Lower leg skin (tissue), 4 donors: ENCODE results near the gene OR6V1. TPM values are rescaled to one million over a fixed set of nuclear protein-coding genes. Genes with fewer than 3 reads are reported as not detected.

Experiments used
- DNase-seq, 2 donors: peaks; one replicate each; pipeline ENCODE4 v3.0.0-alpha.2; 2019; ENCODE audit warnings: low spot score in 2 of 2
- H3K4me3 ChIP-seq: fragments of 200-600 bp; sonication (generic); 2 replicates; pipeline ENCODE4 v1.5.1; 2017; ENCODE audit warnings: mild to moderate bottlenecking, low read depth; ENCODE audit not compliant: poor library complexity, severe bottlenecking
- CTCF ChIP-seq, 3 donors: fragments of 450-650 bp; IDR thresholded peaks; one replicate each; pipeline ENCODE4 v1.5.1; 2016; ENCODE audit warnings: antibody characterized with exemption in 3 of 3, mild to moderate bottlenecking in 3 of 3, moderate library complexity in 2 of 3
- POLR2A ChIP-seq, 2 donors: fragments of 450-650 bp; IDR thresholded peaks; one replicate each; pipeline ENCODE4 v1.6.1; 2016 to 2017; ENCODE audit warnings: antibody characterized with exemption in 2 of 2, mild to moderate bottlenecking in 1 of 2, moderate library complexity in 1 of 2
- WGBS, 2 donors: methylation state at CpG; one replicate each; pipeline ENCODE4 v1.1.5; 2018; 5-methylcytosine and 5-hydroxymethylcytosine counted together
- intact Hi-C: fragments of 100-400 bp; cut with DNase I; formaldehyde crosslinking; loops from one replicate; pipeline ENCODE4 v1.15.0; 2023; ENCODE audit warnings: low total_unique reads
- total RNA-seq, 4 donors: library from RNA; depleted of rRNA; stranded (reverse); fragments of >200 nt; gene quantifications; one replicate each; pipeline ENCODE4 v1.1.0, GENCODE V29; 2016

The OR6V1 gene
- total RNA-seq, 4 donors from 2014 or later, result not detected

DNA sequence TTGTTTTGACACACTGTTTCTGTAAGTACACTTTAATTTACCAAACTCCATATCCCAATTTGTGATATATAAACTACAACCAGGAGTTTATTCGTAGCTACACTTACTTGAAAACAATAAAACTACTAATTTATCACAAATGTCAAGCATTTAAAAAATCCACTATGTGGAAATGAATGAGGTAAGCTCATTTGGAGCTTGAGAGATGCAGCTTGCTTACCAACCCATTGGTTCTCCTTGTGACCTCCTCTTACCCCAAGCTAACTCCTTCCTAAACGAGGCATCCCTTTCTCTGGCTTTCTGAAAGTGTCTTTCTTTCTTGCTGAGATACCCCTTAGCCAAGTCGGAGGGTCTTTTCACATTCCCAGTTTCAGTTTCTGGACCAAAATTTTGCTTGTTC lies 2.5 kb downstream of the OR6V1 start:
- intact Hi-C loops, result no loop called here
- no peak overlapping the region for H3K4me3 ChIP-seq
- WGBS, 2 donors, result 54 to 58% methylated on average over 3 of the region's 3 CpGs
- DNase-seq, result no peak
- TF ChIP-seq CTCF (IDR thresholded peaks at IDR 0.05) (no peak), POLR2A (IDR thresholded peaks at IDR 0.05) (no peak)

GRCh38 chr7:143055754-143056153 lies 3.6 kb downstream of the OR6V1 start:
- intact Hi-C loops, result no loop called here
- H3K4me3 ChIP-seq, result no peak overlapping the region
- TF ChIP-seq CTCF (IDR thresholded peaks at IDR 0.05) (no peak), POLR2A (IDR thresholded peaks at IDR 0.05) (no peak)
- no peak for DNase-seq

DNA sequence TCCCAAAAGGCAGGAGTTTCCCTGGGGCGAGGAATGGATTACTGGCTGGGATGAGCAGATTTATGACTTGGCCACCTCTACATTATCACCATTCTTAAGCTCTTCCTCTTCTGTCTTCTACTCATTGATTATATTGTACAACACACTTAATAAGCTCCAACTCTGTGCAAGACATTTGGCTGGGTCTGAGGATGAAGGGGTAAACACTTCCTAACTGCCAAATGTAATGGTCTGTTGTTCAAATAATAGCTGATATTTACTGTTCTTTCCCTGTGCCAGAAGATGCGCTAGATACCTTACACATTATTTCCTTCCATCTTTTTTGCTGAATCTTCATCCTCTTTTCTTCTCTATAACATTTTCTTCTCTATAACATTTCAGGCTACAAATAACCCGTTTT lies 11.6 kb downstream of the OR6V1 start:
- no peak overlapping the region for H3K4me3 ChIP-seq
- intact Hi-C loops, result no loop called here
- DNase-seq, result no peak
- no peak for TF ChIP-seq POLR2A (IDR thresholded peaks at IDR 0.05)
- TF ChIP-seq CTCF (IDR thresholded peaks at IDR 0.05), result no peak
- WGBS, 2 donors, result 61 to 70% methylated on average over 3 of the region's 3 CpGs

DNA sequence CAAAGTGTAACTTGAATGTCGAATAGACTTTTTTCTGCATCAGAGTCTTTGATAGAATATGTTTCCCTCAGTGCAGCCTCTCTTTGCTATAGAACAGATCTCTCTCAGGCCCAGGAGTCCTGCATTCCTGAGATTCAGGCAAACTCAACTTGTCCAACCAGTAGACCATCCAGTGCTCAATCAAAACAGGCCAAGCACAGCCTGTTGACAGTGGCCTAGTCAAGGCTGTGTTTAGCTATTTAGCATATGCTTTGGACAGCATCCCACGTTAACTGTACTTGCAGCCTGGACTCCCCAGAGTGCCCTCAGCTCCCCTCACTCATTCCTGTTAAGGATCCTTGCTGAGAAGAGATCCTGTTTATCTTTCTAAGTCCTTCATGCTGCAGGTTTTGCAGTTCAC lies 16.3 kb downstream of the OR6V1 start:
- intact Hi-C loops, result no loop called here
- WGBS, 2 donors, result 52 to 66% methylated on average over 2 of the region's 2 CpGs
- H3K4me3 ChIP-seq, result no peak overlapping the region
- DNase-seq, result no peak
- TF ChIP-seq CTCF (IDR thresholded peaks at IDR 0.05), result no peak
- no peak for TF ChIP-seq POLR2A (IDR thresholded peaks at IDR 0.05)

DNA sequence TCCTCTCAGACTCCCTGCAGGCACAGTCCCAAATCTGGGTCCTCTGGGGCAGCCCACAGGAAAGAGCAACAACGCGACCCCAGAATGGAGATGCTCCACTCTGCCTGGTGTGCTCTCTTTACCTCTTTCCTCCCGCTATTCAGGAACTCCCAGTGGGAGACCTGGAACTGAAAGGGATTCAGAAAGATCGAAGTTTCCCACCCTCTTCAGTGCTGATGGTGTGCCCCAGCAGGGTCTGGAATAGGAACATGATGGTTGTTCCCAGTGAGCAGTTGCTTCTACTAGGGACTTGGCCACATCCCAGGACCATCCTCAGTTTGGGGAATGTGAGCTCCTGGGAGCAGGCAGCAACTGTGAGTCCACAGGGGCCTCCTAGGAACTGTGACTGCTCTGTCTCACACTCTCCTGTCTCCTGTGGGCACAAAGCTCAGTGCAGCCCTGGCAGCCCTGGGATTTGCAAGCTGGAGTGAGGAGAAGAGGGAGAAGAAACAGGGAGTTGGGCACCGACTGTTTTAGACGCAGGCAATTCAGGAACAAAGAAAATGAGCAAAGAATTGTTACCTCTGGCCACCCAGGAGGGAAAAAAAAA lies 17.9 kb downstream of the OR6V1 start:
- no peak overlapping the region for H3K4me3 ChIP-seq
- no peak for TF ChIP-seq POLR2A (IDR thresholded peaks at IDR 0.05)
- no peak for TF ChIP-seq CTCF (IDR thresholded peaks at IDR 0.05)
- intact Hi-C loops, result no loop called here
- no peak for DNase-seq
- 63 to 73% methylated on average over 6 of the region's 6 CpGs for WGBS, 2 donors

- DNase-seq, result no peak
- TF ChIP-seq CTCF (IDR thresholded peaks at IDR 0.05) (no peak), POLR2A (IDR thresholded peaks at IDR 0.05) (no peak)
- intact Hi-C loops, result no loop called here
- no peak overlapping the region for H3K4me3 ChIP-seq
- WGBS, 2 donors, result 85 to 86% methylated on average over 3 of the region's 3 CpGs
These were observed 21.4 kb downstream of the OR6V1 start for GRCh38 chr7:143073556-143073955.
